ENCODE measurements around the gene FUZ. TPM values are rescaled to one million over a fixed set of nuclear protein-coding genes. Genes with fewer than 3 reads are reported as not detected.

FUZ gene
- total RNA-seq, 1 donor from 2014 or later, result 25.8 TPM

GRCh38 chr19:49776371-49776764 is 36.7 kb downstream of the FUZ start:
- Mint-ChIP-seq H3K9me3 (no peaks in the 10 kb centered on the region), H3K4me3 (no peak overlapping the region), H3K27me3 (ENCODE audit: low read depth) (no peaks in the 10 kb centered on the region), H3K27ac (peak overlapping the region; percentile 71), H3K4me1 (peaks cover 4% of the 10 kb centered on the region), H3K36me3 (peaks cover 11% of the 10 kb centered on the region)
- TF ChIP-seq CTCF (IDR thresholded peaks at IDR 0.05; ENCODE audit: unreplicated experiment), result no peak
- no peak for DNase-seq (ENCODE audit: low spot score in 2 of 2, unreplicated experiment in 2 of 2)

- H3K27me3 Mint-ChIP-seq (ENCODE audit: low read depth), result no peaks in the 10 kb centered on the region
- peaks cover 4% of the 10 kb centered on the region for H3K4me1 Mint-ChIP-seq
- TF ChIP-seq CTCF (IDR thresholded peaks at IDR 0.05; ENCODE audit: unreplicated experiment), result no peak
Observed at GRCh38 chr19:49775742-49776370, 37.2 kb downstream of the FUZ start.

GRCh38 chr19:49774969-49775368 is 38.1 kb downstream of the FUZ start:
- no peak overlapping the region for H3K4me3 Mint-ChIP-seq
- H3K36me3 Mint-ChIP-seq, result peaks cover 10% of the 10 kb centered on the region
- no peaks in the 10 kb centered on the region for H3K9me3 Mint-ChIP-seq
- H3K27ac Mint-ChIP-seq, result no peak overlapping the region
- H3K27me3 Mint-ChIP-seq (ENCODE audit: low read depth), result no peaks in the 10 kb centered on the region
- DNase-seq (ENCODE audit: low spot score in 2 of 2, unreplicated experiment in 2 of 2), result no peak
- H3K4me1 Mint-ChIP-seq, result peaks cover 4% of the 10 kb centered on the region
- TF ChIP-seq CTCF (IDR thresholded peaks at IDR 0.05; ENCODE audit: unreplicated experiment), result no peak

More at GRCh38 chr19:49775742-49776370, 37.2 kb downstream of the FUZ start:
- H3K36me3 Mint-ChIP-seq, result peaks cover 10% of the 10 kb centered on the region
- no peak overlapping the region for H3K27ac Mint-ChIP-seq
- H3K4me3 Mint-ChIP-seq, result no peak overlapping the region
- DNase-seq (ENCODE audit: low spot score in 2 of 2, unreplicated experiment in 2 of 2), result no peak
- no peaks in the 10 kb centered on the region for H3K9me3 Mint-ChIP-seq

- TF ChIP-seq CTCF (IDR thresholded peaks at IDR 0.05; ENCODE audit: unreplicated experiment), result no peak
- no peaks in the 10 kb centered on the region for H3K27me3 Mint-ChIP-seq (ENCODE audit: low read depth)
- H3K27ac Mint-ChIP-seq, result no peak overlapping the region
- H3K36me3 Mint-ChIP-seq, result peaks cover 10% of the 10 kb centered on the region
- H3K4me3 Mint-ChIP-seq, result no peak overlapping the region
- no peaks in the 10 kb centered on the region for H3K9me3 Mint-ChIP-seq
- peaks cover 9% of the 10 kb centered on the region for H3K4me1 Mint-ChIP-seq
- no peak for DNase-seq (ENCODE audit: low spot score in 2 of 2, unreplicated experiment in 2 of 2)
Observed at GRCh38 chr19:49773663-49774350, 39.3 kb downstream of the FUZ start.

GRCh38 chr19:49772850-49773432 is 40.2 kb downstream of the FUZ start:
- no peak overlapping the region for H3K4me3 Mint-ChIP-seq
- no peaks in the 10 kb centered on the region for H3K27me3 Mint-ChIP-seq (ENCODE audit: low read depth)
- no peak for TF ChIP-seq CTCF (IDR thresholded peaks at IDR 0.05; ENCODE audit: unreplicated experiment)
- peak overlapping the region; percentile 64 for H3K27ac Mint-ChIP-seq
- peaks cover 15% of the 10 kb centered on the region for H3K4me1 Mint-ChIP-seq
- peaks cover 10% of the 10 kb centered on the region for H3K36me3 Mint-ChIP-seq
- DNase-seq (ENCODE audit: low spot score in 2 of 2, unreplicated experiment in 2 of 2), result no peak
- H3K9me3 Mint-ChIP-seq, result no peaks in the 10 kb centered on the region

All from mesothelial cell of epicardium (in vitro differentiated cells).